GM19463 (cell line): ENCODE data around the gene PTCH1.

Experiments used
- ATAC-seq: cut with Tn5 transposase; IDR thresholded peaks from one replicate; pipeline ENCODE4 v1.9.1; 2021; ENCODE audit warnings: mild to moderate bottlenecking, moderate library complexity; ENCODE audit not compliant: unreplicated experiment

PTCH1 gene

GRCh38 chr9:95499046-95499676 is 17.6 kb downstream of the PTCH1 start:
- no peak for ATAC-seq

- ATAC-seq, result no peak
Observed at GRCh38 chr9:95498641-95499040, 18.1 kb downstream of the PTCH1 start.

GRCh38 chr9:95497772-95498171 is 19.0 kb downstream of the PTCH1 start:
- ATAC-seq, result no peak

- no peak for ATAC-seq
Observed at GRCh38 chr9:95496687-95497086, 20.1 kb downstream of the PTCH1 start.

GRCh38 chr9:95495961-95496360 is 20.8 kb downstream of the PTCH1 start:
- ATAC-seq, result no peak

- ATAC-seq, result no peak
Observed at GRCh38 chr9:95495529-95495928, 21.2 kb downstream of the PTCH1 start.

- peak; percentile 98 for ATAC-seq
Observed at GRCh38 chr9:95494416-95495371, 22.1 kb downstream of the PTCH1 start.

GRCh38 chr9:95494022-95494415 is 22.8 kb downstream of the PTCH1 start:
- no peak for ATAC-seq

GRCh38 chr9:95493402-95493801 is 23.4 kb downstream of the PTCH1 start:
- no peak for ATAC-seq

GRCh38 chr9:95491543-95492320 is 25.0 kb downstream of the PTCH1 start:
- ATAC-seq, result no peak

GRCh38 chr9:95488954-95489353 is 27.8 kb downstream of the PTCH1 start:
- no peak for ATAC-seq

- ATAC-seq, result no peak
Observed at GRCh38 chr9:95486318-95486717, 30.5 kb downstream of the PTCH1 start.

- no peak for ATAC-seq
Observed at GRCh38 chr9:95484225-95484624, 32.5 kb downstream of the PTCH1 start.

GRCh38 chr9:95483431-95483830 is 33.3 kb downstream of the PTCH1 start:
- no peak for ATAC-seq

GRCh38 chr9:95482621-95483020 is 34.1 kb downstream of the PTCH1 start:
- ATAC-seq, result no peak

- peak; percentile 76 for ATAC-seq
Observed at GRCh38 chr9:95481000-95481399, 35.8 kb downstream of the PTCH1 start.

GRCh38 chr9:95480346-95480745 is 36.4 kb downstream of the PTCH1 start:
- ATAC-seq, result no peak

- no peak for ATAC-seq
Observed at GRCh38 chr9:95479330-95479729, 37.4 kb downstream of the PTCH1 start.

- no peak for ATAC-seq
Observed at GRCh38 chr9:95478335-95478734, 38.4 kb downstream of the PTCH1 start.

- no peak for ATAC-seq
Observed at GRCh38 chr9:95477885-95478284, 38.9 kb downstream of the PTCH1 start.

- no peak for ATAC-seq
Observed at GRCh38 chr9:95477441-95477840, 39.3 kb downstream of the PTCH1 start.
